Ascending aorta (tissue), 2 donors: ENCODE measurements around the gene TLR7. TPM values are rescaled to one million over a fixed set of nuclear protein-coding genes. Genes with fewer than 3 reads are reported as not detected.

ENCODE experiments used
- DNase-seq, 2 donors: peaks; one replicate each; pipeline ENCODE4 v3.0.0-alpha.2; 2019; ENCODE audit warnings: low spot score in 2 of 2
- H3K27ac ChIP-seq, 2 donors: fragments of 200-600 bp; sonication (generic); one replicate each; pipeline ENCODE4 v1.5.1; 2016 to 2017; ENCODE audit warnings: mild to moderate bottlenecking in 1 of 2
- H3K27me3 ChIP-seq: fragments of 200-600 bp; sonication (generic); one replicate; pipeline ENCODE4 v1.5.1; 2017
- H3K36me3 ChIP-seq, 2 donors: fragments of 200-600 bp; sonication (generic); one replicate each; pipeline ENCODE4 v1.5.1; 2016
- H3K4me1 ChIP-seq, 2 donors: fragments of 200-600 bp; sonication (generic); one replicate each; pipeline ENCODE4 v1.5.1; 2016 to 2017; ENCODE audit warnings: mild to moderate bottlenecking in 1 of 2
- H3K4me3 ChIP-seq, 2 donors: fragments of 200-600 bp; sonication (generic); one replicate each; pipeline ENCODE4 v1.5.1; 2016 to 2017; ENCODE audit warnings: mild to moderate bottlenecking in 1 of 2
- H3K9me3 ChIP-seq, 2 donors: fragments of 200-600 bp; sonication (generic); one replicate each; pipeline ENCODE4 v1.5.1; 2016
- CTCF ChIP-seq, 3 experiments: fragments of 200-600 bp in 2 of 3; fragments of 450-650 bp in 1 of 3; sonication (generic) in 2 of 3; IDR thresholded peaks; one replicate each; pipeline ENCODE4 v1.5.1; 2016 to 2019; ENCODE audit warnings: antibody characterized with exemption in 3 of 3, mild to moderate bottlenecking in 1 of 3, moderate library complexity in 1 of 3
- intact Hi-C: fragments of 100-400 bp; cut with DNase I; formaldehyde crosslinking; loops from one replicate; pipeline ENCODE4 v1.15.1; 2023
- total RNA-seq: library from RNA; depleted of rRNA; stranded (reverse); fragments of >200 nt; gene quantifications from one replicate; pipeline ENCODE4 v1.1.0, GENCODE V29; 2016

The TLR7 gene
- total RNA-seq, 1 donor from 2014 or later = not detected

GRCh38 chrX:12906046-12906761, 39.3 kb downstream of the TLR7 start, which contains the start of gene TLR8:
TLR8 (plus strand) TSS chrX:12906620; CDS start chrX:12906707, 87 bp downstream.
- intact Hi-C loops = no loop called here
- Histone ChIP-seq H3K36me3 (no peaks in the 10 kb centered on the region), H3K4me3 (no peak within 1 kb of the TSS), H3K9me3 (no peaks in the 10 kb centered on the region), H3K4me1 (no peaks in the 10 kb centered on the region), H3K27me3 (no peaks in the 10 kb centered on the region), H3K27ac (no peak within 1 kb of the TSS)
- no peak for DNase-seq
- no peak for TF ChIP-seq CTCF (IDR thresholded peaks at IDR 0.05)

- no peak for DNase-seq
- intact Hi-C loops = no loop called here
- H3K27ac ChIP-seq = no peak overlapping the region
- H3K27me3 ChIP-seq = no peaks in the 10 kb centered on the region
- H3K9me3 ChIP-seq = no peaks in the 10 kb centered on the region
- H3K4me3 ChIP-seq = no peak overlapping the region
- TF ChIP-seq CTCF (IDR thresholded peaks at IDR 0.05) = no peak
- H3K36me3 ChIP-seq = no peaks in the 10 kb centered on the region
- H3K4me1 ChIP-seq = no peaks in the 10 kb centered on the region
These were observed 43.7 kb downstream of the TLR7 start for GRCh38 chrX:12910423-12911121.

- Histone ChIP-seq H3K36me3 (no peaks in the 10 kb centered on the region), H3K4me3 (no peak overlapping the region), H3K9me3 (no peaks in the 10 kb centered on the region), H3K27ac (no peak overlapping the region), H3K27me3 (no peaks in the 10 kb centered on the region), H3K4me1 (no peaks in the 10 kb centered on the region)
- DNase-seq = no peak
- no peak for TF ChIP-seq CTCF (IDR thresholded peaks at IDR 0.05)
- intact Hi-C loops = no loop called here
These were observed 44.2 kb downstream of the TLR7 start for GRCh38 chrX:12911122-12911470.

GRCh38 chrX:12912791-12913482, 46.1 kb downstream of the TLR7 start:
- Histone ChIP-seq H3K4me1 (no peaks in the 10 kb centered on the region), H3K9me3 (no peaks in the 10 kb centered on the region), H3K4me3 (no peak overlapping the region), H3K27me3 (no peaks in the 10 kb centered on the region), H3K27ac (no peak overlapping the region), H3K36me3 (no peaks in the 10 kb centered on the region)
- no peak for DNase-seq
- no peak for TF ChIP-seq CTCF (IDR thresholded peaks at IDR 0.05)
- intact Hi-C loops = no loop called here

GRCh38 chrX:12917753-12918152, 50.9 kb downstream of the TLR7 start:
- intact Hi-C loops = no loop called here
- Histone ChIP-seq H3K4me3 (no peak overlapping the region), H3K36me3 (no peaks in the 10 kb centered on the region), H3K27me3 (no peaks in the 10 kb centered on the region), H3K4me1 (no peaks in the 10 kb centered on the region), H3K27ac (no peak overlapping the region), H3K9me3 (no peaks in the 10 kb centered on the region)
- no peak for DNase-seq
- TF ChIP-seq CTCF (IDR thresholded peaks at IDR 0.05) = no peak
